Neuron (in vitro differentiated cells): ENCODE measurements around the gene COPB1.

ENCODE experiments used
- H2AFZ ChIP-seq: one replicate; pipeline ENCODE4 v1.6.1; 2013; ENCODE audit warnings: low read depth, mild to moderate bottlenecking, inconsistent platforms, low read length, moderate library complexity
- H3K27me3 ChIP-seq: one replicate; pipeline ENCODE4 v1.6.1; 2013; ENCODE audit warnings: low read length; ENCODE audit not compliant: insufficient read depth
- H3K36me3 ChIP-seq: one replicate; pipeline ENCODE4 v1.6.1; 2013; ENCODE audit warnings: low read length; ENCODE audit not compliant: insufficient read depth
- H3K4me1 ChIP-seq: one replicate; pipeline ENCODE4 v1.6.1; 2013; ENCODE audit warnings: low read length; ENCODE audit not compliant: insufficient read depth
- H3K4me3 ChIP-seq: 2 replicates; pipeline ENCODE4 v1.5.1; 2013; ENCODE audit warnings: mild to moderate bottlenecking, low read length, moderate library complexity
- H3K9me3 ChIP-seq: one replicate; pipeline ENCODE4 v1.6.1; 2013; ENCODE audit warnings: low read length

COPB1 gene

GRCh38 chr11:14500181-14500651 lies 605 bp upstream of the COPB1 start:
- peak overlapping the region; percentile 79 for H2AFZ ChIP-seq
- H3K4me1 ChIP-seq: peaks cover 5% of the 10 kb centered on the region
- peak overlapping the region; percentile 82 for H3K4me3 ChIP-seq
- H3K9me3 ChIP-seq: peaks cover 2% of the 10 kb centered on the region
- H3K27me3 ChIP-seq: no peaks in the 10 kb centered on the region
- peaks cover 42% of the 10 kb centered on the region for H3K36me3 ChIP-seq

GRCh38 chr11:14499178-14499559 lies 442 bp downstream of the COPB1 start:
- H3K36me3 ChIP-seq: peaks cover 42% of the 10 kb centered on the region
- H3K4me1 ChIP-seq: peaks cover 5% of the 10 kb centered on the region
- H3K9me3 ChIP-seq: peaks cover 2% of the 10 kb centered on the region
- H3K27me3 ChIP-seq: no peaks in the 10 kb centered on the region
- H2AFZ ChIP-seq: no peak overlapping the region
- peak overlapping the region; percentile 82 for H3K4me3 ChIP-seq

DNA sequence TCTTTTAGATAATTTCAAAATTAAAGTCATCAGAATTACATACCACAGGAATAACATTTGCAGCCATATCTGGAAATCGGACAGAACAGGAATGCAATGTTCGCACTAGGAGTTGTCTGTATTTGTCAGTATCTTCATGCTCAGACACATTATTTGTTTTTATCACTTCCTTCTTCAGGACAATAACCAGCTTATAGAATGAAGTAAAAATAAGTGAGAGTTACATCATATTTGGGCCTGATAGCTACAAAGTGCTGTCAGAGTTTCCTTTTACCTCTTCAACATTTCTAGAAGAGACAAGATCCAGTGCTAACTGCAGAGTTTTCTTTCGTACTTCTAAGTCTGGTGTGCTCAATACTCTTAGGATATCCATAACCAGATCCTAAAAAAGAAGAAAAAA lies 18.9 kb downstream of the COPB1 start:
- no peak overlapping the region for H3K4me3 ChIP-seq
- H3K36me3 ChIP-seq: peaks cover 86% of the 10 kb centered on the region
- no peaks in the 10 kb centered on the region for H3K27me3 ChIP-seq
- no peaks in the 10 kb centered on the region for H3K9me3 ChIP-seq
- no peak overlapping the region for H2AFZ ChIP-seq
- H3K4me1 ChIP-seq: no peaks in the 10 kb centered on the region

GRCh38 chr11:14471127-14471526 lies 28.5 kb downstream of the COPB1 start:
- Histone ChIP-seq H3K36me3 (peaks cover 91% of the 10 kb centered on the region), H3K4me3 (no peak overlapping the region)

GRCh38 chr11:14463623-14464022 lies 36.0 kb downstream of the COPB1 start:
- Histone ChIP-seq H3K4me3 (no peak overlapping the region), H3K9me3 (no peaks in the 10 kb centered on the region), H3K36me3 (peaks cover 93% of the 10 kb centered on the region), H3K4me1 (no peaks in the 10 kb centered on the region), H3K27me3 (no peaks in the 10 kb centered on the region), H2AFZ (no peak overlapping the region)

More at GRCh38 chr11:14471127-14471526, 28.5 kb downstream of the COPB1 start:
- H3K4me1 ChIP-seq: no peaks in the 10 kb centered on the region
- H3K27me3 ChIP-seq: no peaks in the 10 kb centered on the region
- H3K9me3 ChIP-seq: no peaks in the 10 kb centered on the region
- no peak overlapping the region for H2AFZ ChIP-seq

- Histone ChIP-seq H3K27me3 (no peaks in the 10 kb centered on the region), H2AFZ (no peak overlapping the region), H3K4me3 (no peak overlapping the region), H3K4me1 (no peaks in the 10 kb centered on the region), H3K36me3 (peaks cover 71% of the 10 kb centered on the region), H3K9me3 (no peaks in the 10 kb centered on the region)
Observed at GRCh38 chr11:14460147-14460546, 39.5 kb downstream of the COPB1 start.

DNA sequence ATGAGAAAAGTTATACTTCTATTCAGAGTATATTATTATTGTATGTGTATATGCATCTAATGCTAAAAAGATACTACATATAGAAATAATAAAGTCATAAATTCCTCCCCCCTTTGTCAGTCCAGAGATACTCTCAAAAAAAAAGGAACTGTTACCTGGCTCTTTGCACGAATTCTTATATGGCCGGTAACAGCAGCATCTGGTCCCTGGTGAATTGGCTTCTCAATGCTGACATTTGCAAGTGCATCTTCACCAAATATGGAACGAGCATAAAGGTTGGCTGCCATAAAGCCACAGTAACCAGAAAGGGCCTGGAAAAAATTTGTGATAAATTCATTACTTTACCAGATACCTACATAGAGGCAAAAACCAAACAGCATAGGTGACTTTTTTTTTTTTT lies 41.2 kb downstream of the COPB1 start:
- H3K36me3 ChIP-seq: peaks cover 53% of the 10 kb centered on the region

GRCh38 chr11:14455648-14456430 lies 43.8 kb downstream of the COPB1 start:
- H3K36me3 ChIP-seq: peaks cover 37% of the 10 kb centered on the region
- H3K9me3 ChIP-seq: no peaks in the 10 kb centered on the region

More for the DNA sequence above, 41.2 kb downstream of the COPB1 start:
- H3K27me3 ChIP-seq: no peaks in the 10 kb centered on the region
- no peaks in the 10 kb centered on the region for H3K9me3 ChIP-seq
- no peak overlapping the region for H3K4me3 ChIP-seq
- H2AFZ ChIP-seq: no peak overlapping the region
- H3K4me1 ChIP-seq: no peaks in the 10 kb centered on the region

GRCh38 chr11:14454861-14455632 lies 44.6 kb downstream of the COPB1 start:
- H3K9me3 ChIP-seq: no peaks in the 10 kb centered on the region
- no peak overlapping the region for H3K4me3 ChIP-seq
- H3K36me3 ChIP-seq: peaks cover 29% of the 10 kb centered on the region
- no peak overlapping the region for H2AFZ ChIP-seq
- H3K4me1 ChIP-seq: no peaks in the 10 kb centered on the region
- no peaks in the 10 kb centered on the region for H3K27me3 ChIP-seq

More at GRCh38 chr11:14455648-14456430, 43.8 kb downstream of the COPB1 start:
- Histone ChIP-seq H2AFZ (no peak overlapping the region), H3K27me3 (no peaks in the 10 kb centered on the region), H3K4me1 (no peaks in the 10 kb centered on the region), H3K4me3 (no peak overlapping the region)

GRCh38 chr11:14451825-14452224 lies 47.8 kb downstream of the COPB1 start:
- H2AFZ ChIP-seq: no peak overlapping the region
- no peaks in the 10 kb centered on the region for H3K4me1 ChIP-seq
- H3K9me3 ChIP-seq: no peaks in the 10 kb centered on the region
- H3K27me3 ChIP-seq: no peaks in the 10 kb centered on the region
- peaks cover 6% of the 10 kb centered on the region for H3K36me3 ChIP-seq
- H3K4me3 ChIP-seq: no peak overlapping the region

- H3K36me3 ChIP-seq: peaks cover 6% of the 10 kb centered on the region
- no peaks in the 10 kb centered on the region for H3K9me3 ChIP-seq
- H3K4me1 ChIP-seq: no peaks in the 10 kb centered on the region
- H2AFZ ChIP-seq: no peak overlapping the region
- H3K4me3 ChIP-seq: no peak overlapping the region
- H3K27me3 ChIP-seq: no peaks in the 10 kb centered on the region
Observed at GRCh38 chr11:14449302-14449714, 50.3 kb downstream of the COPB1 start.

DNA sequence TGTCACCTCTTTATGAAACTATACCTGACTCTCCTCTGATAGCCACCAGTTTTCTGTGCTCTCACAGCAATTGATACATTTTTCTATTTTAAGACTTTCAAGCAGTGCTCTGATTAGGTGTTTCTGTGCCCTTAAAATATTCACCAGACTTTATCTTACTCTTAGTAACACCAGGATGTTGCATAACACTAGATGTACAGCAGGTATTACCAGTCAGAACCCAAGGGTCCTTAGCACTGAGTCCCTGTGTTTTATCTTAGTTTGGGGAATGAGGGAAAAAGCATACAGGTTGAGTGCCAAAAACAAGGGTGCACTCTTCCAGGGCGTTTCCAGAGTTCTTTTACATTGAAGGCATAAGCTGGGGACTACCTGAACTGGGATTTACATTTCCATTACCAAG lies 51.4 kb downstream of the COPB1 start:
- Histone ChIP-seq H3K4me1 (no peaks in the 10 kb centered on the region), H2AFZ (no peak overlapping the region), H3K36me3 (peaks cover 5% of the 10 kb centered on the region), H3K9me3 (no peaks in the 10 kb centered on the region), H3K27me3 (no peaks in the 10 kb centered on the region), H3K4me3 (no peak overlapping the region)

- H2AFZ ChIP-seq: no peak overlapping the region
- H3K4me3 ChIP-seq: no peak overlapping the region
- no peaks in the 10 kb centered on the region for H3K4me1 ChIP-seq
- no peaks in the 10 kb centered on the region for H3K36me3 ChIP-seq
- no peaks in the 10 kb centered on the region for H3K27me3 ChIP-seq
- no peaks in the 10 kb centered on the region for H3K9me3 ChIP-seq
Observed at GRCh38 chr11:14446701-14447169, 52.9 kb downstream of the COPB1 start.
